Measurements from ENCODE around the gene CYP3A4. TPM values are rescaled to one million over a fixed set of nuclear protein-coding genes. Genes with fewer than 3 reads are reported as not detected.
"Not testable (repeated sequence)": the region's sequence is repeated elsewhere in the genome, so short reads cannot be mapped to it uniquely, and the experiment has no call there.

The CYP3A4 gene
- total and polyA plus RNA-seq, 9 of the 15 experiments (the other 6 are each of a cell fraction or from before 2014, with no cell fraction given) = 0.07 to 0.08 TPM; not detected in 7

DNA sequence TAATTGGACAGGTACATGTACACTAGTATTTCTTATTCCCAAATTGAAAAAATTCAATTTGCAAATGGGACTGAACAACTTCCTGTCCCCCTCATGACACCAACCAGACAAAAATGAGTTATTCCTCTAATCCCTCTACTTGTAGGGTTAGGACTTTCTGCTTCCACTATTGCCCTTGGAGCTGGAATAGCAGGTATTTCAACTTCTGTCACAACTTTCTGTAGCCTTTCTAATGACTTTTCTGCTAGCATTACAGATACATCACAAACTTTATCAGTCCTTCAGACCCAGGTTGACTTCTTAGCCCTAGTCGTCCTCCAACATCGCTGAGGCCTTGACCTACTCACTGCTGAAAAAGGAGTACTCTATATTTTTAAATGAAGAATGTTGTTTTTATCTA is 55.4 kb downstream of the CYP3A4 start (continued):
- TF ChIP-seq, protein P1, sequence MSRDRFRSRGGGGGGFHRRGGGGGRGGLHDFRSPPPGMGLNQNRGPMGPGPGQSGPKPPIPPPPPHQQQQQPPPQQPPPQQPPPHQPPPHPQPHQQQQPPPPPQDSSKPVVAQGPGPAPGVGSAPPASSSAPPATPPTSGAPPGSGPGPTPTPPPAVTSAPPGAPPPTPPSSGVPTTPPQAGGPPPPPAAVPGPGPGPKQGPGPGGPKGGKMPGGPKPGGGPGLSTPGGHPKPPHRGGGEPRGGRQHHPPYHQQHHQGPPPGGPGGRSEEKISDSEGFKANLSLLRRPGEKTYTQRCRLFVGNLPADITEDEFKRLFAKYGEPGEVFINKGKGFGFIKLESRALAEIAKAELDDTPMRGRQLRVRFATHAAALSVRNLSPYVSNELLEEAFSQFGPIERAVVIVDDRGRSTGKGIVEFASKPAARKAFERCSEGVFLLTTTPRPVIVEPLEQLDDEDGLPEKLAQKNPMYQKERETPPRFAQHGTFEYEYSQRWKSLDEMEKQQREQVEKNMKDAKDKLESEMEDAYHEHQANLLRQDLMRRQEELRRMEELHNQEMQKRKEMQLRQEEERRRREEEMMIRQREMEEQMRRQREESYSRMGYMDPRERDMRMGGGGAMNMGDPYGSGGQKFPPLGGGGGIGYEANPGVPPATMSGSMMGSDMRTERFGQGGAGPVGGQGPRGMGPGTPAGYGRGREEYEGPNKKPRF (IDR thresholded peaks at IDR 0.05; ENCODE audit: low read depth, low read length) = no peak
- no peak for TF ChIP-seq ASH1L (IDR thresholded peaks at IDR 0.05; ENCODE audit: borderline replicate concordance, low read depth, partially characterized antibody)
- no peak for TF ChIP-seq SUPT5H (IDR thresholded peaks at IDR 0.05)
- TF ChIP-seq ZNF274 (IDR thresholded peaks at IDR 0.05; ENCODE audit: borderline replicate concordance, low read depth, low read length) = no peak
- TF ChIP-seq BHLHE40 (IDR thresholded peaks at IDR 0.05; ENCODE audit: low read length) = no peak

DNA sequence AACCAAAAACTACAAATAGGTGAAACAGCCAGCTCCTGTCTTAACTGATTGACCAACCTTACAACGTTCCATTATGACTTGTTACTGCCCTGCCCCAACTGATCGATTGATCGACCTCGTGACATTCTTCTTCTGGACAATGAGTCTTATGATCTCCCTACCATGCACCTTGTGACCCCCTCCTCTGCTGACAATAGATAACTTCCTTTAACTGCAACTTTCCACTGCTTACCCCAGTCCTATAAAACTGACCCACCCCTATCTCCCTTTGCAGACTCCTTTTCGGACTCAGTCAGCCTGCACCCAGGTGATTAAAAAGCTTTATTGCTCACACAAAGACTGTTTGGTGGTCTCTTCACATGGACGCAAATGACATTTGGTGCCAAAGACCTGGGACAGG is 60.8 kb downstream of the CYP3A4 start:
- H3K9me3 ChIP-seq (replicated peaks; ENCODE audit: control insufficient read depth, insufficient read depth, low read depth, low read length); H4K20me1 ChIP-seq (replicated peaks; ENCODE audit: control insufficient read depth, insufficient read depth, low read length); CTCF ChIA-PET (ENCODE audit: low intra/inter-chr PET ratio); H3K36me3 ChIP-seq (ENCODE audit: control insufficient read depth, insufficient read depth, low read length); in situ Hi-C loops (cut with MboI); intact Hi-C loops (cut with micrococcal nuclease); FAIRE-seq; H3K4me3 ChIP-seq; H3K27me3 ChIP-seq (ENCODE audit: control insufficient read depth in 2 of 2, insufficient read depth in 2 of 2, low read length in 2 of 2); BruUV-seq (replicated peaks); H3K4me1 ChIP-seq (replicated peaks in 1 of 2; ENCODE audit: control insufficient read depth in 2 of 2, insufficient read depth in 2 of 2, low read length in 2 of 2); H3K9me1 ChIP-seq (ENCODE audit: control insufficient read depth, insufficient read depth, low read length); H3K27ac ChIP-seq (ENCODE audit: extremely low read depth, low read depth, low read length); H3K9ac ChIP-seq (ENCODE audit: insufficient read depth in 1 of 2, low read depth in 2 of 2, low read length in 2 of 2); H3K79me2 ChIP-seq (ENCODE audit: control insufficient read depth, insufficient read depth, low read length): not testable (repeated sequence)
- WGBS (ENCODE audit: insufficient coverage, low coverage, missing lambda C conversion rate) = 2% methylated on average over 6 of the region's 6 CpGs
- Histone ChIP-seq H2AFZ (ENCODE audit: low read depth, low read length) (peak overlapping the region; percentile 56), H3K4me2 (ENCODE audit: insufficient read depth, low read length) (peak overlapping the region; percentile 56)
- DNase-seq (ENCODE audit: extremely low read depth in 1 of 4, low spot score in 3 of 4) (peak; percentile 49 to 74 (median 51)), ATAC-seq (peak; percentile 70)
- POLR2A ChIA-PET = interaction anchor here (1.3 kb wide), 1 partner anchor 17 kb away, joined by 3 read pairs; no protein-coding TSS in a partner anchor
- TF ChIP-seq NEUROD1 (IDR thresholded peaks at IDR 0.05; ENCODE audit: borderline replicate concordance, low read depth, low read length, partially characterized antibody) (peak; percentile 32), TCF3 (CRISPR knock-in tag; IDR thresholded peaks at IDR 0.05) (peak; percentile 92), NCOR1 (IDR thresholded peaks at IDR 0.05) (peak; percentile 93), ARNT (IDR thresholded peaks at IDR 0.05) (peak; percentile 69 to 76; a peak in 2 of 4 replicates), EHMT2 (IDR thresholded peaks at IDR 0.05) (peak; percentile 67), CC2D1A (IDR thresholded peaks at IDR 0.05) (peak; percentile 79; the same call in 1 of the 2 replicates), DPF2 (IDR thresholded peaks at IDR 0.05) (peak; percentile 91), NFIC (IDR thresholded peaks at IDR 0.05) (peak; percentile 83), CBFA2T2 (conservative IDR thresholded peaks at IDR 0.05) (peak; percentile 95), KLF16 (IDR thresholded peaks at IDR 0.05) (peak; percentile 75; the same call in 1 of the 2 replicates), CBFA2T3 (IDR thresholded peaks at IDR 0.05) (peak; percentile 97), DMBX1 (CRISPR knock-in tag; IDR thresholded peaks at IDR 0.05; ENCODE audit: borderline replicate concordance) (0 out of 2 replicates have a peak, but pooled peaks have one; percentile 29), KDM1A (IDR thresholded peaks at IDR 0.05) (peak; percentile 66 to 67), GATAD2A (IDR thresholded peaks at IDR 0.05) (0 out of 2 replicates have a peak, but pooled peaks have one; percentile 31)
- TF ChIP-seq, protein P2, sequence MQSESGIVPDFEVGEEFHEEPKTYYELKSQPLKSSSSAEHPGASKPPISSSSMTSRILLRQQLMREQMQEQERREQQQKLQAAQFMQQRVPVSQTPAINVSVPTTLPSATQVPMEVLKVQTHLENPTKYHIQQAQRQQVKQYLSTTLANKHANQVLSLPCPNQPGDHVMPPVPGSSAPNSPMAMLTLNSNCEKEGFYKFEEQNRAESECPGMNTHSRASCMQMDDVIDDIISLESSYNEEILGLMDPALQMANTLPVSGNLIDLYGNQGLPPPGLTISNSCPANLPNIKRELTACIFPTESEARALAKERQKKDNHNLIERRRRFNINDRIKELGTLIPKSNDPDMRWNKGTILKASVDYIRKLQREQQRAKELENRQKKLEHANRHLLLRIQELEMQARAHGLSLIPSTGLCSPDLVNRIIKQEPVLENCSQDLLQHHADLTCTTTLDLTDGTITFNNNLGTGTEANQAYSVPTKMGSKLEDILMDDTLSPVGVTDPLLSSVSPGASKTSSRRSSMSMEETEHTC (IDR thresholded peaks at IDR 0.05) = peak; percentile 74; the same call in 1 of the 2 replicates
- TF ChIP-seq, protein P3, sequence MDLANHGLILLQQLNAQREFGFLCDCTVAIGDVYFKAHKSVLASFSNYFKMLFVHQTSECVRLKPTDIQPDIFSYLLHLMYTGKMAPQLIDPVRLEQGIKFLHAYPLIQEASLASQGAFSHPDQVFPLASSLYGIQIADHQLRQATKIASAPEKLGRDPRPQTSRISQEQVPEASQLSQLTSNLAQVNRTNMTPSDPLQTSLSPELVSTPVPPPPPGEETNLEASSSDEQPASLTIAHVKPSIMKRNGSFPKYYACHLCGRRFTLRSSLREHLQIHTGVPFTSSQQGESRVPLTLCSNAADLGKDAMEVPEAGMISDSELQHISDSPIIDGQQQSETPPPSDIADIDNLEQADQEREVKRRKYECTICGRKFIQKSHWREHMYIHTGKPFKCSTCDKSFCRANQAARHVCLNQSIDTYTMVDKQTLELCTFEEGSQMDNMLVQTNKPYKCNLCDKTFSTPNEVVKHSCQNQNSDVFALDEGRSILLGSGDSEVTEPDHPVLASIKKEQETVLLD (IDR thresholded peaks at IDR 0.05) = 0 out of 2 replicates have a peak, but pooled peaks have one; percentile 45

Data from K562 (cell line).